Gastrocnemius medialis (tissue), 4 donors: ENCODE results near the gene PNMA6A.

Experiments used
- POLR2A ChIP-seq, 2 donors: fragments of 450-650 bp; IDR thresholded peaks; one replicate each; pipeline ENCODE4 v1.6.1; 2017; ENCODE audit warnings: antibody characterized with exemption in 2 of 2, mild to moderate bottlenecking in 2 of 2, moderate library complexity in 2 of 2
- TF ChIP-seq, protein P1 (sequence below), 5 experiments: fragments of 450-650 bp in 3 of 5; fragments of 200-600 bp in 2 of 5; sonication (generic) in 2 of 5; IDR thresholded peaks in 4 of 5; conservative IDR thresholded peaks in 1 of 5; 1 replicate in 4 of 5; 2 replicates in 1 of 5; pipeline ENCODE4 v1.5.1; 2016 to 2019; ENCODE audit warnings: antibody characterized with exemption in 5 of 5, mild to moderate bottlenecking in 3 of 5, moderate library complexity in 3 of 5

DNA sequence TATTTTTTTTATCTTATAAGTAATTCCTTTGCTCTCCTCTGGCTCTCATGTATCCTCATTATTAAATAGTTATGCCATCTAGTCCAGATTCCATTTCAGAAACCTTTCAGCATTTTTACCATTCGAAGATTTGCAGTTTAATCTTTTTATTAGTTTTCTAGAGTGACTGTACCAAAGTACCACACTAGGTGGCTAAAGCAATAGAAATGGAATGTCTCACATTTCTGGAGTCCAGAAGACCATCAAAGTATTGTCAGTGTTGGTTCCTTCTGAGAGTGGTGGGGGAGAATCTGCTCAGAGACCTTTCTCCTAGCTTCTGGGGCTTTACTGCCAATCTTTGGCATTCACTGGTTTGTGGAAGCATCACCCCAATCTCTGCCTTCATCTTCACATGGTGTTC, 19.7 kb upstream of the PNMA6A start:
- no peak for TF ChIP-seq POLR2A (IDR thresholded peaks at IDR 0.05)
- TF ChIP-seq, protein P1, sequence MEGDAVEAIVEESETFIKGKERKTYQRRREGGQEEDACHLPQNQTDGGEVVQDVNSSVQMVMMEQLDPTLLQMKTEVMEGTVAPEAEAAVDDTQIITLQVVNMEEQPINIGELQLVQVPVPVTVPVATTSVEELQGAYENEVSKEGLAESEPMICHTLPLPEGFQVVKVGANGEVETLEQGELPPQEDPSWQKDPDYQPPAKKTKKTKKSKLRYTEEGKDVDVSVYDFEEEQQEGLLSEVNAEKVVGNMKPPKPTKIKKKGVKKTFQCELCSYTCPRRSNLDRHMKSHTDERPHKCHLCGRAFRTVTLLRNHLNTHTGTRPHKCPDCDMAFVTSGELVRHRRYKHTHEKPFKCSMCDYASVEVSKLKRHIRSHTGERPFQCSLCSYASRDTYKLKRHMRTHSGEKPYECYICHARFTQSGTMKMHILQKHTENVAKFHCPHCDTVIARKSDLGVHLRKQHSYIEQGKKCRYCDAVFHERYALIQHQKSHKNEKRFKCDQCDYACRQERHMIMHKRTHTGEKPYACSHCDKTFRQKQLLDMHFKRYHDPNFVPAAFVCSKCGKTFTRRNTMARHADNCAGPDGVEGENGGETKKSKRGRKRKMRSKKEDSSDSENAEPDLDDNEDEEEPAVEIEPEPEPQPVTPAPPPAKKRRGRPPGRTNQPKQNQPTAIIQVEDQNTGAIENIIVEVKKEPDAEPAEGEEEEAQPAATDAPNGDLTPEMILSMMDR (IDR thresholded peaks at IDR 0.05 in 4 of 5, conservative IDR thresholded peaks at IDR 0.05 in 1 of 5): no peak
